ENCODE measurements around the gene TARBP2.

The TARBP2 gene, protein sequence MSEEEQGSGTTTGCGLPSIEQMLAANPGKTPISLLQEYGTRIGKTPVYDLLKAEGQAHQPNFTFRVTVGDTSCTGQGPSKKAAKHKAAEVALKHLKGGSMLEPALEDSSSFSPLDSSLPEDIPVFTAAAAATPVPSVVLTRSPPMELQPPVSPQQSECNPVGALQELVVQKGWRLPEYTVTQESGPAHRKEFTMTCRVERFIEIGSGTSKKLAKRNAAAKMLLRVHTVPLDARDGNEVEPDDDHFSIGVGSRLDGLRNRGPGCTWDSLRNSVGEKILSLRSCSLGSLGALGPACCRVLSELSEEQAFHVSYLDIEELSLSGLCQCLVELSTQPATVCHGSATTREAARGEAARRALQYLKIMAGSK
- 34.0 to 48.4 reads per million in 2 experiments for total RNA-seq

DNA sequence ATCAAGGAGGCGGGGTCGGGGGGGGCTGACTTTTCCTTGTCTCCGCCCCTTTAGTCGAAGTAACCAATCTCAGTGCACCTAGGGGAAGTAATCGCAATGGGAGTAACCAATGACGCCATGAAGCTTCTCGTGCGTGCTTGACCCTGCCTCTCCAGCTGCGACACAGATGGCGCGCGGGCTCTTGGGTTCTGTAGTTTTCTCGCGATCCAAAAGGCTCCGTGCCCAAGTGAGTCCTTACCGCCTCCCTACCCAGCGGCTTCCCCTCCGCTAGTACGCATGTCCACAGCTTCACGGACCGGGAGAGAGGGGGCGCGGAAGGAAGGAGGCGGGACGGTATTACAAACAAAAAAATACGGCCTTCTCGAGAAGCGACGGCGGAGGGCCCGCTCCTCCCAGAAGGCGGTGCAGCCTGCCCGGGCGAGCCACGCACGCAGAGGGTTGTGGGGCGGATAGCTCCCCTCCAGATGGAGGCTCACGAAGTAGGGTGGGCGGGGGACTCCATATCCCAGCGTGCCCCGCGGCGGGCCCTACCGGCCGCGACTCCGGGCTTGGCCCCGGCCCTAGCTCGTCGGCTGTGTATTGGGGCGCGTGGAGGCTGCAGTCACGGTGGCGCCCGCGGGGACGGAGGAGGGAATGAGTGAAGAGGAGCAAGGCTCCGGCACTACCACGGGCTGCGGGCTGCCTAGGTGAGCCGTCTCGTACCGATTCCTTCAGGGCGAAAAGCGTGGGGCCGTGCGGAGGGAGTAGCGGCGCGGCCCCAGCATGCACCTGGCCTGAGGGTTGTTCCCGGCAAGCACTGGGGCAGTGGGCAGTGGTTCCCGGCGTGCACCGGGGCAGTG lies at the start of gene TARBP2:
TARBP2 (plus strand) TSS at position 508 of the 839 bp plus-strand sequence; CDS start at position 634, 126 bp downstream.
- peak; percentile 97 for DNase-seq (ENCODE audit: low read depth)

DNA sequence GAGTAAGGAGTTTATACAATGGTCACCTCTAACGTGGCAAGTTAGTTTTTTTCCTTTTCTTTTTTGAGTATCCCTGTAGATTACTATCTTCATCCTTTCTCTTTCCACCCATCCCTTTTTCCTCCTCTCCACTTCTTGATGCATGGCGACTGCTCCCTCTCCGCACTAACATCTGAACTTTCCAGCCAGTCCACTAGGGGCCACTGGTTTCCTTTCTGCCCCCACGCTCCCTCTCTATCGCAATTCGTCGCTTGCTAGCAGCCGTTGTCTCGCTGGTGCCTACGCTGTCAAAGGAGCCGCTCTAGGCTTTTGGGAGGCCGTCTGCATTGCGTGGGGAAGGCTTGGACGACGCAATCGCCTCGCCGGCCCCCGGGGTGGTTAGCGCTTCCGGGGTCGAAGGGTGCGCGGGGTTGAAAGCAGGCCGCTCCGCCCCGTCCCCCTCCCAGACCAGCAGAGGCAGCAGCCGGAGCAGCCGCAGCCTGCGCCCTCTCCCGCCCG lies 49.4 kb upstream of the TARBP2 start, which contains the start of gene PCBP2:
PCBP2 (plus strand) TSS at position 442 of the 498 bp plus-strand sequence. CDS start 2,699 bp downstream, outside the sequence.
- peak; percentile 96 for DNase-seq (ENCODE audit: low read depth)

DNA sequence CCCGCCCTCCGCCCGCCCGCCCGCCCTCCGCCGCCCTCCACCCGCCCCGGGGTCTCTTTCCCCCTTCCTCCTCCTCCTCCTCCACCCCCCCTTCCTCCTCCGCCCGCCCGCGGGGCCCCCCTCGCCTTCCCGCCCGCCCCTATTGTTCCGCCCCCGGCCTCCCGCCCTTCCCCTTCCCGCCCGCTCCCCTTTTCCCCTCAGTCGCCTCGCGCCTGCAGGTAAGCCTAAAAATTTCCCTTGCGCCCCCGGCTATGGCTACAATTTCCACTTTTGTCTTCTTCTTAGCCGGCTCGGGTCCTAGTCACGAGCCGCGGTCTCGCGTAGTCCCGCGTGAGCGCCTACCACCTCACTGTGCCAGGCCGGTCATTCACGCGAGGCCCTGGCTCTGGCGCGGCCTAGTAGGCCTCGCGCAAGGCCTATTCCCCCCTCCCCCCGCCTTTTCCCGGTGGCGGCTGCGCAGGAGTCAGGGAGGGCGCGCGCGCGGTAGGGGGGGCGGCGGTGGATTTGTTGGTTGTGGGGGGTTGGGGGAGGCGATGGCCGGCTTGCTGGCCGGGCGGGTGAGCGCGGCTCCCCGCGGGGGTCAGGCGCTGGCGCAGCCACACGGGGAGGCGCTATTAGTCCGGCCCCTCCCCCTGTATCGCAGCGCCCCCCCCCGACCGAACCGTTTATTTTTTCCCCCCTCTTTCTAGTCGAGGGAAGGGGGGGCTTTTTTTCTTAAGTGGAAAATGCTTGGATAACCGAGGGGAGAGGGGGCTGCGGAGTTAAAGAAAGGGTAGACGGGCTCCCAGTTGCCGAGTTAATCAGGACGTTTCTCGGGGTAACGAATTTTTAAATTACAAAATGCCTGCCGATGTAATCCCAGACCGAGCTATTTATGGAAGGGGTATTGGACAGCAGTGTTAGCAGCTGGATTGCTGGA lies 48.7 kb upstream of the TARBP2 start:
- peak; percentile 72 for DNase-seq (ENCODE audit: low read depth)

DNA sequence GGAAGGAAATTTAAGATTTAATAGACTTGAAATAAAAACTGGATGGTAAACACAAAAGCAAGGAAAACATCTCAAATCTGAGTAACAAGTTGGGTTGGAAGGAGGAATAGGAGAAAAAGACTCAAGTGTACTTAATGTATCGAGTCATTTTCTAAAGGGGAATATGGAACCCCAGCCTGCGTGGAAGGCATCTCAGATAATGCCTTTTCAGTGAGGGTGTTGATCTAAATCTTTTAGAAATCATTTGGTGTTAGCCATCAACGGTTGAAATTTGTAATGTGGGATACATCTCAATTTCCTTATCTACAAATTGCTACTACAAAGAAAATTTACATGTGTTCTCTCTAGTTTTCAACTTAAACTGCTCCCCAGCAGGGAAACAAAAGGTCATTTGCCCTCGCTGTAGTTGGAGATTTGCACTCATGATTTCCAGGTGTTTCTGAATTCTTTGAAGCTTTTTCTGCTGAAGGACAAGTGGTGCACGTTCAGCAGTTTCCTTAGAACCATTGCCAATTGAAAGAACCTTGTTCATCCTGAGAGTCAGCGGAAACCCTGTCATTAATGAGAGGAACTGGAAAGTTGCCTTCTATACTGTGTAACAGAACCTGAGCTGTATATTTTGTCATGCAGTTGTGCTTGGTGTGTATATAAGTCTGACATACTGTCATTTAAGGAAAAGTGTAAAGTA lies 47.0 kb upstream of the TARBP2 start:
- no peak for DNase-seq (ENCODE audit: low read depth)

DNA sequence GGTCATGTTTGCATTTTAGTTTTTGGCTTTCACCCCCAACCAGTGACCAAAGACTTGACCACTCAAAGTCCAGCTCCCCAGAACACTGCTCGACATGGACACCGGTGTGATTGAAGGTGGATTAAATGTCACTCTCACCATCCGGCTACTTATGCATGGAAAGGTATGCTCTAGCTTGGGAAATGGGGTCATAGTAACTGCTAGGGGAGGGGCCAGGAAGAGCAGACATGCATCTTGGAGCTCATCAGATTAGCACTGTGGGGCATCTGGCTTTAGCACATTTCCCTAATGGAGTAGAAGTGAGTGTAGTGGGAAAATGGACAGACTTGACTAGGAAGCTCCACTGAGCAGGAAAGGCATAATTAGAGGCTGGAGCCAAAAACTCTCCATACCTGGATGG lies 46.4 kb upstream of the TARBP2 start:
- no peak for DNase-seq (ENCODE audit: low read depth)

DNA sequence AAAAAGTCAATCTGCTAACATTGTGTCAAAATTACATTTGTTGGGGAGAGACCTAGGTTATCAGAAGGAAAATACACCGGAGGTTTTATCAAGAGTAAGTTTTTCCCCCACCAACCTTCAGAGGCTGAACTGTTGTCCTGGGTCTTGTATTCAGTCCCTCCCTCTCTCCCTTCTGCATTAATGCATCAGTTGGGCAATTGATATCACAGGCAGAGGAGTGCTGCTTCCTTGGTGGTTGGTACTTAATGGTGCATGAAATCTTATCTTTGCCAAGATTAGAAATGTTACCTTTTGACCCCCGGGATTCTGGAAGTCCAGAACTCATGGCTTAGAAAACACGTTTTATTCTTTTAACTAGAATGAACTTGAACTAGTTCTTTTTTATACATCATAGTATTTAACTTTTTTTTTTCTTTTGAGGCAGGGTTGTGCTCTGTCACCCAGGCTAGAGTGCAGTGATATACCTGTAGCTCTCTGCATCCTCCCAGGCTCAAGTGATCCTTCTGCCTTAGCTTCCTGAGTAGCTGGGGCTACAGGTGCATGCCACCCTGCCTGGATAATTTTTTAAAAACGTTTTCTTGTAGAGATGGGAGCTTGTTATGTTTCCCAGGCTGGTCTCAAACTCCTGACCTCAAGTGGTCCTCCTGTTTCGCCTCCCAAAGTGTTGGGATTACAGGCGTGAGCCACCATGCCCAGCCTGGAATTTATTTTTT lies 44.3 kb upstream of the TARBP2 start:
- no peak for DNase-seq (ENCODE audit: low read depth)

DNA sequence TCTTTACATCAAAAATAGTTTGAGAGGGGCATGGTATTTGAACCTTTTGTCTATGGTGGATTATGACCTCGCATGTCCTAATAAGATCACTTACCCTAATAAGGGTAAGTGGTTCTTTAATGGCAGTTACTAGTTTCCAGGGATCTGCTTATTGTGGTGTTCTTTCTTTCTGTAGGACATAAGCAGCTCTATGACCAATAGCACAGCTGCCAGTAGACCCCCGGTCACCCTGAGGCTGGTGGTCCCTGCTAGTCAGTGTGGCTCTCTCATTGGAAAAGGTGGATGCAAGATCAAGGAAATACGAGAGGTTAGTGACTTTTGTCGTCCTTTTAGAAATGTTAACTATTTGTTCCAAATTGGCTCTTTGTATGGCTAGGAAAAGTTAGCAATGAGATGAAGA lies 42.0 kb upstream of the TARBP2 start:
- DNase-seq (ENCODE audit: low read depth): no peak

DNA sequence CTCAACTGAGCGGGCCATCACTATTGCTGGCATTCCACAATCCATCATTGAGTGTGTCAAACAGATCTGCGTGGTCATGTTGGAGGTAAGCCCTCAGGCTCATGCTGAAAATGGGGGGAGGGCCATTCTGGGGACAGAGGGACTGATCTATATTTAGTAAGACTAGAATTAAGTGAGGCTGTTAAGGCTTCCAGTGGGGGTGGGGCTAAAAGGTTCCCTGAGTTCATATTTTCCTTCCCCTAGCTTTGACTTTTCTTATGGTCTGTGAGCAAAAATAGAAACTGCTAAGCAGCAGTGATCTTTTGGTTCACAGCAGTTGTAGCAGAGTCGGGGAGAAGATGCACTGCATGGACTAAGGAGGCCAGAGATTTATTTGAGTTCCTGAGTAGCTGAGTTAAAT lies 40.0 kb upstream of the TARBP2 start:
- DNase-seq (ENCODE audit: low read depth): no peak

DNA sequence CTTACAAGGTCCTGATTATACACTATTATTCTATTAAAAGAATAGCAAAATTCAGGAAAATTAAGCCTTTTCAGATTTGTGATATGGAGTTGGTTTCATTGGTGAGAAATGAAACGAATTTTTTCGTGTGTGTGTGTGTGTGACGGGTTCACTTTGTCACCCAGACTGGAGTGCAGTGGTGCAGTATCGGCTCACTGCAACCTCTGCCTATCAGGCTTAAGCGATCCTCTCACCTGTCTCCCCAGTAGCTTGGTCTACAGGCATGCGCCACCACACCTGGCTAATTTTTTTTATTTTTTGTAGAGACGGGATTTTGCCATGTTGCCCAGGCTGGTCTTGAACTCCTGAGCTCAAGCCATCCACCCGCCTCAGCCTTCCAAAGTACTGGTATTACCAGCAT lies 39.5 kb upstream of the TARBP2 start:
- no peak for DNase-seq (ENCODE audit: low read depth)

DNA sequence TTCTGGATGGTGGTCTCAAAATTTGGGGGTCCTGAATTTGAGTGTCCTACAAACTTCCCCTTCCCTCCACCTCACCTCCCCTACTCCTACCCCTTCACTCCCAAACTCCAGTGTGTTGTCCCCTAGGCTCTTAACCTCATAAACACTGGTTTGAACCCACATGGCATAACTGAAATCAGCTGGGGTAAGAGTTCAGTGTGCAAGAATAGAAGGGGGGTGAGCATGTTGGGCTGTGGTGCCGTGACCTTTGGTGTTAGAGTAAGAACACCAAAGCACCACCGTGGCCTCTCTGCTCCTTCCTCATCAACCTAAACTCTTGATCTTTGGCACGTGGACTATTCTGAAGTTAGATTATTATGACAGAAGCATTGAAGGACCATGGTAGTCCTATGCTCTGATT lies 38.1 kb upstream of the TARBP2 start:
- DNase-seq (ENCODE audit: low read depth): no peak

DNA sequence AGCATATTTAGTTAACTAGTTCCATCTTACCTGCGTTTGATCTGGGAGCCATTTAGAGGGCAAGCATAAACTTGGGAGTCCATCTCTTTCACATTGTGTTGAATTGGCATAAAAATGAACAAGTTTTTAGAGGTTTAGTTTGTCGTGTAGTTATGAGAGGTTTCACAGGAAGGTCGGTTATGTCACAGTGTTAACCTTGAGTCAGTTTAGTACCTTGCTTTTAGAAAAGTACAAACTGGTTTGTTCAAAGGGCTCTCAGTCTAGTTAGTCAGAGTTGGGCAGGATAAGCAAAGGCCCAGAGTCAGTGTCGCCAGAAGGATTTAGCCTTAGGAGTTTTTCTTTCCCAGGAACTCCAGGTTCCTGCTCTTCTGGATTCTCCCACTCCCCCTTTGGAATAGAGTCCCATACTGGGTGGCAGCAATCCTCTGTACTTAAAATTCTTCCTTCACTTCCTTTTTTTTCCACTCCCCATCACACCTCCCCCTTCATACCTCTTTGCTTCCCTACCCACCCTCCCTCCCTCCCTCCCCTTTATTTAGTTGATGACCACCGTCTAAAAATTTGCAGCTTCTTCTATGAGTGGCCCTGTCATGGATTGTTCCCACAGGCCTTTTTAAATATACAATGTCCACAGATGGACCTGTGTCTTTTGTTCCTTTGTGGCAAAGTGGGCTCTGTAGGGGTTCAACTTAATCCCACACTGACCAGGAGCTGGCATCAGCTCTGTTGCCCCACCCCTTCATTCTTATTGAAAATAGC lies 37.1 kb upstream of the TARBP2 start:
- no peak for DNase-seq (ENCODE audit: low read depth)

DNA sequence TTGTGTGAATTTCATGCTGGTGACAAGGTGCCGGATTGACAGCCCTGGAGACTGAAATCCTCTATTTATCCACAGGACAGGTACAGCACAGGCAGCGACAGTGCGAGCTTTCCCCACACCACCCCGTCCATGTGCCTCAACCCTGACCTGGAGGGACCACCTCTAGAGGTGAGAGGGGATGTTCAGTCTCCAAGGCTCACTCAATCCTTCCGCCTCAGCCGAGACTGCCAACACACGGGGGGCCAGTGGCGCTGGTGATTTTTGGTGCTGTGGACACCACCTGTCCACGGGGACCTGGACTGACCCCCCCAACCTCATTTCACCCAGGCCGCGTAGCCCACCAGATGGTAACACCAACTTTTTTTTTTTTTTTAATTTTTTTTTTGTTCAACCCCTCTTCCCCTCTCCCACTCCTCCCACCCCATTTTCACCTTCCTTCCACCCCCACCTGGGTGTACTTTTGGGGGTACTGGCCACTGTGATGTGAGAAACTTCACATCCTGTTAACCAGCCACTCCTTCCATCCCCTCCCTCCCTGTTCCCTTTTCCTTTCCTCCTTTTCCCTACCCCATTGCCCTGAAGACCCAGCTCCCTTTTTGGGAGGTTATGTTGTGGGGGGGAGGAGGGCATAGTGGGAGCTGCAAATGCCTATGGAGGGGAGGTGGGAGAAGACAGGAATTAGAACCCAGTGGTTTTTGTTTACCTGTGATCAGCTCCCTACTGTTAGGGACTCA lies 36.2 kb upstream of the TARBP2 start:
- DNase-seq (ENCODE audit: low read depth): no peak

DNA sequence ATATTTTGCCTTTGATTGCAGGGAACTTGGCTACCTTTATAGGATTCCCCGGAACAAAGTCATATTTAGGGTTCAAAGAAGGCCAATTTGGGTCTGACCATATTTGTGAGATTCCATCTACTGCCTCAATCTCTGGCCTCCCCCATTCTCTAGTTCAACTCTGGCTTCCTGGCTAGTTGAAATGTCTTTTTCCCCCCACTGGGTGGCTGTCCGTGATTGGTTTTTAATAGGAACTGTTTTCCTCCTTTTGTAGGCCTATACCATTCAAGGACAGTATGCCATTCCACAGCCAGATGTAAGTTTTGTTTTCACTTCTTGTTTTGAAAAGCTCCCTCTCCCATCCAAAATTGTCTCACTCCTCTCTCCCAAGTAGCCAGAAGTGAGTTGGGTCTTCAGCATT lies 35.4 kb upstream of the TARBP2 start:
- no peak for DNase-seq (ENCODE audit: low read depth)

DNA sequence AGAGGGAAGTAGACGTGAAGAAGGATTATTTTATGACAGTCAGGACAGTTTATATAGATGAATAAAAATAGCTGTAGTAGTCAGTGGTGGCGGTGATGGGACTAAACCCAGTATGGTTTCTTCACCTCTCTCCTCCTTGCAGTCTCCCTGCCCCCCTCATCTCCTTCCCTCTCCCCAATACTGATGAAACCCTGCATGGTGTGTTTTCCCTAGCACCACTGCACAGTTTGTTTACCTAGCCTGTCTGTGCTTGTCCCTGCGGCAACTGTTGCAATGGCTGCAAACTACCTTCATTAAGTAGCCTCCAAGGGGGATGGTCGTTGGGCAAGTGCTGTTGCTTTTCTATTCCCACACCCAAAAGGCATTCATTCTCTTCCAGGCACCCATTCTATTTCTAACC lies 34.4 kb upstream of the TARBP2 start:
- DNase-seq (ENCODE audit: low read depth): no peak

DNA sequence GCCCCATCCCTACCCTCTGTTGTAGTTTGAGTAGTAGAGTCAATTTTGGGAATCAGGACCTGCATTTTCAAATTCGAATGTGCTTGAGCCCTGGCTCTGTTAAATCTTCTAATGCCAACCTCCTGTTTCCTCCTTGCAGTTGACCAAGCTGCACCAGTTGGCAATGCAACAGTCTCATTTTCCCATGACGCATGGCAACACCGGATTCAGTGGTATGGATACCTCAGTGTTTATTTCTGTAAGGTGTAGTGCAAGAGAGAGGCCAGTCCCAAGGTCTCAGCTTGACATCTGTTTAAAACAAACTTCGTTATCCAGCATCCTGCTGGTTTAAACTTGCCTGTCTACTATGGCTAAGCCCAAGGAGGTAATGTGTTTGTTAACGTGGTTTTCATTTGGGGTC lies 34.0 kb upstream of the TARBP2 start:
- no peak for DNase-seq (ENCODE audit: low read depth)

DNA sequence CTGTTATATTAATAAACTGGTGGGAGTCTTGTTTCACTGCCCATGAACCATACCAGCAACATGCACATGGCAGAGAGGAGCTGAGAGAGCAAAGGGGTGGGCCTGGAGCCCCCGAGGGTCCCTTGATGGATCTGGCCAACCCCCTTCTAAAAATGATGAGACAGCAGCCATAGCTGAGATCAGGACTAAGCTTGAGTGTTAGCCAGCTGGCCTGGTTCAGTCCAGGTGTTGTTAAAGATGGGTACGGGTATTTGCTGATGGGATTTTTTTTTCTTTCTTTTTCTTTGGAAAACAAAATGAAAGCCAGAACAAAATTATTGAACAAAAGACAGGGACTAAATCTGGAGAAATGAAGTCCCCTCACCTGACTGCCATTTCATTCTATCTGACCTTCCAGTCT lies 33.2 kb upstream of the TARBP2 start:
- no peak for DNase-seq (ENCODE audit: low read depth)

DNA sequence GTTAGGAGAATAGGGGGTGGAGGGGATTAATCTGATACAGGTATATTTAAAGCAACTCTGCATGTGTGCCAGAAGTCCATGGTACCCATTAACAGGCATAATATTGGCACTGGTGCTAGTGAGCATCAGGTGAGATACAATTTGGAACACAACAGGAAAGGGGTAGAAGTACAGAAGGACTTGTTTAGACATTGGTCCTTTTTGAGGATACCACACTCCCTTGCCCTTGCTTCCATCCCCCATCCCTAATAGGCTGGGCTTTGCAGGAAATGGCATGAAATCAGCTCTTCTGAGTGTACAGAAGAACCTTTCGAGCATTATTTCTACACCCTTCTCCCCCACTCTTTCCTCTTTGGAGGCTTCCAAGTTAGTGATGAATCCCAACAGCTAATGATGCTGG lies 32.8 kb upstream of the TARBP2 start:
- no peak for DNase-seq (ENCODE audit: low read depth)

DNA sequence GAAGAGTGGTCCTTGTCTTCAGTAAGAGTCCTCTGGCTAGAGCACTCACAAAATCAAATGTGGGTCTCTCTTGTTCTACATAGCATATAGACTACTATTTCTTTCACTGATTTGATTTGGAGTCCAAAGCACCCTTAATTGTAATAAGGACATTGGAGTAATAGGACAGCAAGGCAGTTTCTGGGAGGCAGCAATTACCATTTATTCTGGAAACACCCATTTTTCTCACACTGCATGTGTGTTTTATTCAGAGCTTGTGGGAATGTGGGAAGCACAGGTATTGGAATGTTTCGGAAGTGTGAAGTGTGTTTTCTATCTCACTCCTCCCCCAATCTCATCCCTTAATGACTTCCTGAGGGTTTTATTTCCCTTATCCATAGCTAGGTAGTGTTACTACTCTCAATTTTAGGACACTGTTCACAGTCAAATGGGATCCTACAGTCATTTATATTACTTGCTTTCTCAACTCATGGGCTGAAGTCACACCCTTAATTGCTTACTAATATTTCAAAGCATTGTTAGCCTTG lies 29.0 kb upstream of the TARBP2 start:
- DNase-seq (ENCODE audit: low read depth): no peak

DNA sequence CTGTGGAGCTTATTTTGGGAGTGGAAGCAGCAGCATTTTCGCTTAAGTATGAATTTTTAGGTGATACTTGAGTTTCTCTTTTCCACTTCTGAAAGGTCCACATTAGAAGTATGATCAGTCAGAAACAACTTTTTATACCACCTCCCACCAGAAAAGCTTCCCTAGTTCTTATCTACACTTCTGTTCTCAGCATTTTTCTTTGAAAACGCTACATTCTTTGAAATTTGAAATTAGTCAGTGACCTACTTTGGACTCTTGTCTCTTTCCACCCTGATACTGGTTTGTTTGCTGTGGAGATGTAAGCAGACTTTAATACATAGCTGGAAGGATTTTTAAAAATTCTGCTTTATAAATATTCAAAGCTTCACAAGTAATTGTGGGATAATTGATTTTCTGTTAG lies 27.0 kb upstream of the TARBP2 start:
- DNase-seq (ENCODE audit: low read depth): no peak

Data from T follicular helper cell (primary cell).